Neutrophil (primary cell): ENCODE data around the gene SAFB2.

ENCODE experiments used
- H3K27ac ChIP-seq: fragments of 200-600 bp; sonication (generic); 2 replicates; pipeline ENCODE4 v1.5.1; 2016; ENCODE audit warnings: mild to moderate bottlenecking, moderate library complexity
- H3K27me3 ChIP-seq: fragments of 200-600 bp; sonication (generic); 2 replicates; pipeline ENCODE4 v1.6.0; 2016; ENCODE audit warnings: mild to moderate bottlenecking
- H3K36me3 ChIP-seq: fragments of 200-600 bp; sonication (generic); 2 replicates; pipeline ENCODE4 v1.5.1; 2017
- H3K4me1 ChIP-seq, 2 experiments: fragments of 200-600 bp in 1 of 2; sonication (generic) in 1 of 2; 1 replicate in 1 of 2; 2 replicates in 1 of 2; pipeline versions ENCODE4 v1.5.1 to v1.6.1; 2013 to 2016; ENCODE audit warnings: low read depth in 1 of 2, low read length in 1 of 2, mild to moderate bottlenecking in 1 of 2, moderate library complexity in 1 of 2; ENCODE audit not compliant: control insufficient read depth in 1 of 2, insufficient read depth in 1 of 2
- H3K4me3 ChIP-seq, 2 experiments: fragments of 200-600 bp in 1 of 2; sonication (generic) in 1 of 2; 1 replicate in 1 of 2; 2 replicates in 1 of 2; pipeline ENCODE4 v1.5.1; 2013 to 2016; ENCODE audit warnings: low read depth in 1 of 2, low read length in 1 of 2, mild to moderate bottlenecking in 1 of 2, moderate library complexity in 1 of 2
- H3K9me3 ChIP-seq: fragments of 200-600 bp; sonication (generic); 2 replicates; pipeline ENCODE4 v1.5.1; 2016
- TF ChIP-seq, protein P1 (sequence below): fragments of 200-600 bp; sonication (generic); IDR thresholded peaks from 2 replicates; pipeline ENCODE4 v1.5.1; 2016; ENCODE audit warnings: antibody characterized with exemption

The SAFB2 gene

DNA sequence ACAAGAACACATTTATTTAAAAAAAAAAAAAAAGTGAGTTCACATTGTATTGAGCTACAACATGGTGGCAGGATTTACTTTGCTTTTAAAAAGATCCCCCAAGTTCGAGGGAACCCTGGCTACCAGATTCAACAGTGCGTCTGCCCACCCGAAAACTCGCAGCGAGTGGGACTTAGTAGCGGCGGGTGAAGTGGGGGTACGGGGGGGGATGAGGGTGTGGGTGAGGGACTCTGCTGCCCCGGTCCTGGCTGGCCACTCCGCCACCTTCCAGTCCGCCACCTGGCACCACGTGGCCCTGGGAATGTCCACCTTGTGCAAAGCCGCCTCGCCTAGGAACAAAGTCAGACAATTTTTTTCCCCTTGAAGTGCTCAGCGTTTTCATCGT, 35.5 kb downstream of the SAFB2 start:
- no peak overlapping the region for H3K27ac ChIP-seq
- TF ChIP-seq, protein P1, sequence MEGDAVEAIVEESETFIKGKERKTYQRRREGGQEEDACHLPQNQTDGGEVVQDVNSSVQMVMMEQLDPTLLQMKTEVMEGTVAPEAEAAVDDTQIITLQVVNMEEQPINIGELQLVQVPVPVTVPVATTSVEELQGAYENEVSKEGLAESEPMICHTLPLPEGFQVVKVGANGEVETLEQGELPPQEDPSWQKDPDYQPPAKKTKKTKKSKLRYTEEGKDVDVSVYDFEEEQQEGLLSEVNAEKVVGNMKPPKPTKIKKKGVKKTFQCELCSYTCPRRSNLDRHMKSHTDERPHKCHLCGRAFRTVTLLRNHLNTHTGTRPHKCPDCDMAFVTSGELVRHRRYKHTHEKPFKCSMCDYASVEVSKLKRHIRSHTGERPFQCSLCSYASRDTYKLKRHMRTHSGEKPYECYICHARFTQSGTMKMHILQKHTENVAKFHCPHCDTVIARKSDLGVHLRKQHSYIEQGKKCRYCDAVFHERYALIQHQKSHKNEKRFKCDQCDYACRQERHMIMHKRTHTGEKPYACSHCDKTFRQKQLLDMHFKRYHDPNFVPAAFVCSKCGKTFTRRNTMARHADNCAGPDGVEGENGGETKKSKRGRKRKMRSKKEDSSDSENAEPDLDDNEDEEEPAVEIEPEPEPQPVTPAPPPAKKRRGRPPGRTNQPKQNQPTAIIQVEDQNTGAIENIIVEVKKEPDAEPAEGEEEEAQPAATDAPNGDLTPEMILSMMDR = no peak
- H3K27me3 ChIP-seq = no peaks in the 10 kb centered on the region
- H3K4me1 ChIP-seq = peaks cover 0 to 13% of the 10 kb centered on the region in 2 experiments
- no peaks in the 10 kb centered on the region for H3K9me3 ChIP-seq
- no peak overlapping the region for H3K4me3 ChIP-seq
- peaks cover 78% of the 10 kb centered on the region for H3K36me3 ChIP-seq

DNA sequence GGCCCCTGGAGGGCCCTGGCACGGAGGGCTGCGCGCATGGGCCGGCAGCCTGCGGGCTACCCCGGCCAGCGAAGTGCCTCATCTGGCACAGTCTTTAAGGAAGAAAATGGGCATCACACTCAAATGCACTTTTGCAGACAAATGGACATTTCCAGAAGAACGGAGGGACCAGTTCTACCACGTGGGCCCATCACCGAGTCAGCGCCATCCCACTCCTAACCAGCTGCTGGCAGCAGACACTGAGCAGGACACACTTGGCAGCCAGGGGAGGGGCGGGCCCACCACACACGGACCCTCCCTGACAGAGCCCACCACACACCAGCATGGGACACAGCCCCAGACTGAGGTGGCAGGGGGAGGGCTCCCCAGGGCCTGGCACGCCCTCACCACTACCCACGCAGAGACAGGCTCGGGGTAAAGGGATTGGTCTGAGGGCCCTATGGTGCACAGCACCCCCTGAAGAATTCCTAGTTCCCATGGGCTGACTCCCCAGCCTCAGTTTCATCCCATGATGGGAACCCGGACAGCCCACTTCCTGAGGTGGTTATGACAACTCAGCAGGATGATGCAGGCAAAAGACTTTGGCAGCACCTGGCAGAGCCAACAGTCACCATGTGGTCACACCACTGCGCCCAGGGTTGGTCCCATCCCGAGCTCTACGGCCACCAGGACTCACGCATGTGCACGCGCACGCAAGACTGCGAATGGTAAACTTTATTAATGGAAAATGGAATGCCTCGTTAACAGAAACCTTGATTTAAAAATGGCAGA, 36.1 kb downstream of the SAFB2 start:
- TF ChIP-seq, protein P1 = no peak
- Histone ChIP-seq H3K4me1 (peaks cover 0 to 13% of the 10 kb centered on the region in 2 experiments), H3K9me3 (no peaks in the 10 kb centered on the region), H3K4me3 (no peak overlapping the region), H3K36me3 (peaks cover 78% of the 10 kb centered on the region), H3K27me3 (no peaks in the 10 kb centered on the region), H3K27ac (no peak overlapping the region)

DNA sequence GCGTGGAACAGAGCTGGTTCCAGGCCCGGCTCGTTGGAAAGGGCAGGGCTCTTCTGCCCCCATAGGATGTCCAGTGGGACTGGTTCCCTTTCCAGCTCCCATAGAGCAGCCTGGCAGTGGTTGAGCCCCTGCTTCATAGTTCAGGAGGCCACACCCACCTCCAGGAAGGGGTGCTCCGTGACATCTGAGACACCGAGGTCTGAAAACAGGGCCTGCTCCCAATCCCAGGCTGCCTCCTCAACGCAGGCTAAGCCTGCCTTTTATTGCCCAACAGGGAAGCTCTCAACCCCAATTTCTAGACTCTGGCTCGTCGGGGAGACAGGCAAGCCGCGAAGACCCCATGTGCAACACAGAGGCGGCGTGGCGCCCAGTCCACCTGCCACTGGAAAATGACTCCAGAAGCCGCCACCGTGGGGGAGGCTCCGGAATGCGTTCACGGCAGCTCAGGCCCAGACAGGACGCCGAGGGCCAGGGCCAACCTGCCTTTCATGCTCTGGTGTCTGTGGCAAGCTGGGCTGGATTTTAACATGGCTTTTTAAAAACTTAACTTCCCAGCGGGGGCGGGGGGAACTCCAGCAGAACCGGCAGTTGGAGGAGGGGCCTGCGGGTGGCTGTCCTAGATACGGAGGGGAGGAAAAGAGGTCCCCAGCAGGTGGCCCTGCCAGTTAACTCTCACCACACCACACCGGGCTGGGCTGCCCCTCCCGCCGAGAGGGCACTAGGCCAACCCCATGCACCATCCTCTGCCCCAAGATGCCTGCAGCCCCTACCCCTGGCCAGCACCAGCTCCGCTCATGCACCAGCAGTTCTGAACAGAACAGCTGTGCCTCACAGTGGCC, 36.9 kb downstream of the SAFB2 start:
- no peak overlapping the region for H3K4me3 ChIP-seq

DNA sequence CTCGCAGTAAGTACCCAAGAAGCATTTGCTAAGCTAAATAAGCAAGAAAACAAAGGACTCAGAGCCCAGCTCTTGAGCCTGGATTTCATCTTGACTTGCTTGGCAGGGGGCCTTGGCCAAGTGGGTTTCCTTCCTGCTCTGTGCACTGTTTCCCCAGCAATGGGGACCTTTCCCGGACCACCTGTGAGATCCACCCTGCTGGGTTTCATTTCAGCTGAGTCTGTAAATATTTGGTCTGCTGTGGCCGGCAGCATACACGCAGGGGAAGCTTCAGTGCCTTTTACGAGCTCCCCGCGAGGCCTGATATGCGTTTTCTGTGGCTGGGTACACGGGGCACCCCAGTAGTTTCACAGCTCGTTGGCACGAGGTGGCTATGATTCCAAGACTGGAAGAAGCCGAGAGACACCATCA, 42.4 kb downstream of the SAFB2 start:
- H3K36me3 ChIP-seq = peaks cover 23% of the 10 kb centered on the region
- TF ChIP-seq, protein P1 = no peak

More for the DNA sequence above, 36.9 kb downstream of the SAFB2 start:
- TF ChIP-seq, protein P1 = no peak
- Histone ChIP-seq H3K27me3 (no peaks in the 10 kb centered on the region), H3K27ac (no peak overlapping the region), H3K4me1 (peaks cover 0 to 13% of the 10 kb centered on the region in 2 experiments), H3K36me3 (peaks cover 73% of the 10 kb centered on the region), H3K9me3 (no peaks in the 10 kb centered on the region)

DNA sequence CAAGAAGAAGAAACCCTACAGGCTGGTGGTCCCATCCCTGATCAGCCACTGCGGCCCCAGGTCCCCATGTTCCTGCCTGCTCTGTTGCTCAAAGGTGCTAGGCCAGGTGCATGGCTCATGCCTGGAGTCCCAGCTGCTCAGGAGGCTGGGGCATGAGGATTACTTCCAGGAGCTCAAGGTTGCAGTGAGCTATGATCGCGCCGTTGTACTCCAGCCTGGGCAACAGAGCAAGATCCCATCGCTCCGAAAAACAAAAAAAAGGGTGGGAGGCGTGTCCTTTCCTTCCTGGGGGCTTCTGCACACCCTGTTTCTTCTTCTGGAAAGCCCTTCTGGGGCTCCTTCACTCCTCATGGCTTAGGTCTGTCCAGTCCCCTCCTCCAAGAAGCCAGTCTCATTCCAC, 42.9 kb downstream of the SAFB2 start:
- TF ChIP-seq, protein P1 = no peak
- Histone ChIP-seq H3K27ac (no peak overlapping the region), H3K9me3 (no peaks in the 10 kb centered on the region), H3K4me3 (no peak overlapping the region), H3K27me3 (no peaks in the 10 kb centered on the region), H3K36me3 (peaks cover 21% of the 10 kb centered on the region), H3K4me1 (peaks cover 0 to 9% of the 10 kb centered on the region in 2 experiments)

More for the DNA sequence above, 42.4 kb downstream of the SAFB2 start:
- Histone ChIP-seq H3K27ac (no peak overlapping the region), H3K4me1 (peaks cover 0 to 9% of the 10 kb centered on the region in 2 experiments), H3K4me3 (no peak overlapping the region), H3K9me3 (no peaks in the 10 kb centered on the region), H3K27me3 (no peaks in the 10 kb centered on the region)
